Effector memory CD8-positive, alpha-beta T cell (primary cell): ENCODE measurements around the gene SLK.

Experiments
- ATAC-seq: fragments of 150-1000 bp; cut with Tn5 transposase; replicated peaks from 2 replicates; pipeline ENCODE4 v1.10.0; 2021; ENCODE audit warnings: mild to moderate bottlenecking, moderate library complexity
- DNase-seq, 3 experiments: peaks; one replicate each; pipeline ENCODE4 v3.0.0; 2021
- H3K27ac Mint-ChIP-seq, 2 donors: one replicate each; pipeline ENCODE4 v1.8.0; 2022; ENCODE audit warnings: mild to moderate bottlenecking in 2 of 2, mixed read lengths in 2 of 2, moderate library complexity in 2 of 2
- H3K27me3 Mint-ChIP-seq, 2 donors: one replicate each; pipeline ENCODE4 v1.8.0; 2022; ENCODE audit warnings: mixed read lengths in 2 of 2
- H3K36me3 Mint-ChIP-seq: one replicate; pipeline ENCODE4 v1.8.0; 2022; ENCODE audit warnings: mild to moderate bottlenecking, moderate library complexity, mixed read lengths; ENCODE audit not compliant: insufficient read depth
- H3K4me1 Mint-ChIP-seq, 2 donors: one replicate each; pipeline ENCODE4 v1.8.0; 2022; ENCODE audit warnings: low read depth in 2 of 2, mixed read lengths in 2 of 2
- H3K4me3 Mint-ChIP-seq, 2 donors: one replicate each; pipeline ENCODE4 v1.8.0; 2022; ENCODE audit warnings: mild to moderate bottlenecking in 2 of 2, mixed read lengths in 2 of 2, moderate library complexity in 2 of 2
- H3K9me3 Mint-ChIP-seq, 2 donors: one replicate each; pipeline ENCODE4 v1.8.0; 2022; ENCODE audit warnings: mixed read lengths in 2 of 2

Gene SLK

GRCh38 chr10:104016661-104017060, 49.7 kb downstream of the SLK start:
- no peak for DNase-seq
- Mint-ChIP-seq H3K9me3 (no peaks in the 10 kb centered on the region), H3K36me3 (peaks cover 61% of the 10 kb centered on the region), H3K27me3 (no peaks in the 10 kb centered on the region), H3K4me3 (no peak overlapping the region), H3K27ac (peak overlapping the region in 1 of 2 donors; percentile 62), H3K4me1 (peaks cover 0 to 1% of the 10 kb centered on the region in 2 donors)
- no peak for ATAC-seq

DNA sequence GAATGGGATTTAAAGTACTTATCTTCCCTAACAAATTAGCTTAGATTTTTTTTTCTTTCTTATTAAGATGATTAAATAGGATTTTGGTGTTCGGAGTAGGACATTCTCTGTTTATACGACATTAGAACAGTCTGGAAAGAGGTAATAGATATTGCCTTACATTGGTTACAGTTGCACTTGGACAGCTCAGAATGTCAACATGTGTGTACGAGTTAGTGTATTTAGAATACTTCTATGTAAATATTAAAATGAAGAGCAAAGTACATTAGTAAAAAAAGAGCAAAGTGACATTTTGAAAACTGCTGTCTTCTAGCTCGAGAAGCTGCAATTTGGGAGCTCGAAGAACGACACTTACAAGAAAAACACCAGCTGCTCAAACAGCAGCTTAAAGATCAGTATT, 51.5 kb downstream of the SLK start:
- H3K9me3 Mint-ChIP-seq = no peaks in the 10 kb centered on the region
- no peak overlapping the region for H3K27ac Mint-ChIP-seq
- H3K36me3 Mint-ChIP-seq = peaks cover 66% of the 10 kb centered on the region
- H3K27me3 Mint-ChIP-seq = no peaks in the 10 kb centered on the region
- peaks cover 1 to 4% of the 10 kb centered on the region in 2 donors for H3K4me1 Mint-ChIP-seq
- DNase-seq (no peak), ATAC-seq (no peak)
- no peak overlapping the region for H3K4me3 Mint-ChIP-seq

GRCh38 chr10:104020020-104020419, 53.1 kb downstream of the SLK start:
- no peak overlapping the region for H3K27ac Mint-ChIP-seq
- no peaks in the 10 kb centered on the region for H3K27me3 Mint-ChIP-seq
- H3K9me3 Mint-ChIP-seq = no peaks in the 10 kb centered on the region
- H3K4me3 Mint-ChIP-seq = no peak overlapping the region
- DNase-seq (no peak), ATAC-seq (no peak)
- H3K4me1 Mint-ChIP-seq = peaks cover 0 to 4% of the 10 kb centered on the region in 2 donors
- H3K36me3 Mint-ChIP-seq = peaks cover 79% of the 10 kb centered on the region

DNA sequence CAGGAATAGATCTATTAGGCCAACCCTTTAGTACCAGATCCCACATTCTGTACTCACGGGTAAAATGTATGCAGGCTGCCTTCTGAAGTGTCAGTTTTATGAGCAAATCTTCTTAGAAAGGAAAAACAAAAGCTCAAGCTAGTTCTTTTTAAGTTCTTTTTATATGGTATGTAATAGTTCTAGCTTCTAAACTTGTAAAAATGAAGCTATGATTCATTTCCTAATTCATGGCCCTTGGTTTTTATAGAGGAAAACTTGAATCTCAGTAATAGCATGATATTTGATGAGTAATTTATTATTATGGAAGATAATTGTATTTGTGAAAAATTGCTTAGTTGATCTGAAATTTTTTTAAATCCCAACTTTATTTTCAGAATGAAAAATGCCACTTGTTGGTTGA, 54.3 kb downstream of the SLK start:
- no peaks in the 10 kb centered on the region for H3K9me3 Mint-ChIP-seq

DNA sequence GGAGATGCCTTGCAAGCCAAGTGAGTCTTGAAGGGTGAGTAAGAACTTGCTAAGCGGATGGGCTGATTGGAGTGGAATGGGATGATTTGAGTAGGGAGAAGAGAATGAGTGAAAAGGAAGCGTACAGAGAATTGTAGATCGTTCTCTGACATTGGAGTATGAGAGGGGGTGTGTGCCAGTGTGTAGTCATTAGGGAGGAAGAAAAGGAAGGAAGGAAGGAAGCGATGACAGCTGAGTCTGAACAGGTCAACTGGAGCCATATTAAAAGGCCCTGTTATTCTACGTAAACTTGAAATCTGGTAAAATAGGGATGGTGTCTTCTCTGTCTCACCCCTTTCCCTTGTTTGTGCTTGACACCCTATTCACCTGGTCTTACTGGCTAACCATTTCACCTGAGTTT, 55.1 kb downstream of the SLK start:
- no peaks in the 10 kb centered on the region for H3K9me3 Mint-ChIP-seq
- ATAC-seq (no peak), DNase-seq (no peak)
- no peaks in the 10 kb centered on the region for H3K27me3 Mint-ChIP-seq
- H3K4me1 Mint-ChIP-seq = peaks cover 0 to 4% of the 10 kb centered on the region in 2 donors
- H3K27ac Mint-ChIP-seq = peak overlapping the region in 1 of 2 donors; percentile 5
- no peak overlapping the region for H3K4me3 Mint-ChIP-seq
- peaks cover 84% of the 10 kb centered on the region for H3K36me3 Mint-ChIP-seq

More for the DNA sequence above, 54.3 kb downstream of the SLK start:
- no peak overlapping the region for H3K4me3 Mint-ChIP-seq
- H3K4me1 Mint-ChIP-seq = peaks cover 0 to 4% of the 10 kb centered on the region in 2 donors
- no peak overlapping the region for H3K27ac Mint-ChIP-seq
- DNase-seq (no peak), ATAC-seq (no peak)
- no peaks in the 10 kb centered on the region for H3K27me3 Mint-ChIP-seq
- H3K36me3 Mint-ChIP-seq = peaks cover 80% of the 10 kb centered on the region

- peaks cover 0 to 4% of the 10 kb centered on the region in 2 donors for H3K4me1 Mint-ChIP-seq
- H3K36me3 Mint-ChIP-seq = peaks cover 70% of the 10 kb centered on the region
- no peaks in the 10 kb centered on the region for H3K9me3 Mint-ChIP-seq
- H3K4me3 Mint-ChIP-seq = no peak overlapping the region
- H3K27ac Mint-ChIP-seq = peak overlapping the region in 1 of 2 donors; percentile 52
- ATAC-seq (no peak), DNase-seq (no peak)
- no peaks in the 10 kb centered on the region for H3K27me3 Mint-ChIP-seq
Measured at GRCh38 chr10:104025524-104025923, 58.6 kb downstream of the SLK start.

- no peaks in the 10 kb centered on the region for H3K27me3 Mint-ChIP-seq
- ATAC-seq (no peak), DNase-seq (no peak)
- peaks cover 63% of the 10 kb centered on the region for H3K36me3 Mint-ChIP-seq
- H3K27ac Mint-ChIP-seq = no peak overlapping the region
- H3K9me3 Mint-ChIP-seq = no peaks in the 10 kb centered on the region
- peaks cover 0 to 4% of the 10 kb centered on the region in 2 donors for H3K4me1 Mint-ChIP-seq
- no peak overlapping the region for H3K4me3 Mint-ChIP-seq
Measured at GRCh38 chr10:104026762-104027161, 59.8 kb downstream of the SLK start.

DNA sequence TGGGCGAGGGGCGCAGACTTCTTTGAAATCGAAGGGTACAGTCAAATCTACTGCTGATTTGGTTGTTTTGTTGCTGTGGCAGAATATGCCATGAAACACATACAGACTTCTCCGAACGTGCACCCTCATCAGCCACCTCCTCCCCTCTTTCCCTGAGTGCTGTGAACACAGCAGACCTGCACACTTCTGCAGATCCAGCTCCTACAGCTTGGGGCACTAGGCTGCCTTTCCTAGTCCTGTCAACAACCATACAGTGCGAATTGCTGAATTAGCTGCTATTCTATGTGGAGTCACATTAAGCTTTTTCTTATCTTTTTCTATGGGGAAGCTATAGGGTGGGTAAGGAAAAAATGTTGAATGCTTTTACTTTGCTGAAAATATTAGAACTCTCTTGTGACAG, 61.2 kb downstream of the SLK start:
- no peaks in the 10 kb centered on the region for H3K27me3 Mint-ChIP-seq
- no peak overlapping the region for H3K4me3 Mint-ChIP-seq
- ATAC-seq (no peak), DNase-seq (no peak)
- peaks cover 52% of the 10 kb centered on the region for H3K36me3 Mint-ChIP-seq
- H3K9me3 Mint-ChIP-seq = no peaks in the 10 kb centered on the region
- H3K4me1 Mint-ChIP-seq = no peaks in the 10 kb centered on the region
- no peak overlapping the region for H3K27ac Mint-ChIP-seq

- no peak for DNase-seq
- no peak for ATAC-seq
- no peak overlapping the region for H3K4me3 Mint-ChIP-seq
- no peaks in the 10 kb centered on the region for H3K27me3 Mint-ChIP-seq
- peaks cover 47% of the 10 kb centered on the region for H3K36me3 Mint-ChIP-seq
- no peak overlapping the region for H3K27ac Mint-ChIP-seq
- no peaks in the 10 kb centered on the region for H3K4me1 Mint-ChIP-seq
- no peaks in the 10 kb centered on the region for H3K9me3 Mint-ChIP-seq
Measured at GRCh38 chr10:104028823-104029520, 62.0 kb downstream of the SLK start.

DNA sequence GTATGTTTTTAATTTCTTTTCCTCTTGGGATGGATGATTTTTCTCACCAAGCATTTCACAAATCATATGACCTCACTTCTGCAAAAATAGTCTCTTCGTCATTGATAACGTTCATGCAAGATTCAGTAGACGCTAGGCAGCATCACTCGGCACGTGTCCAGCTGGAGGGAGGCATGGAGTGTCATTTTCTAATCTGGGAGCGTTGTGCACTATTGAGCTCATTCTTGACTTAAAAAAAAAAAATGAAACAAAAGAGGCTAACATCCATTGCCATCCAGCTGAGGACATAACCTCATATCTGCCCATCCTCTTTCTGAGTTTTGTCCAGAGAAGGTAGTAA, 62.6 kb downstream of the SLK start:
- no peak overlapping the region for H3K4me3 Mint-ChIP-seq
- H3K4me1 Mint-ChIP-seq = no peaks in the 10 kb centered on the region
- no peaks in the 10 kb centered on the region for H3K9me3 Mint-ChIP-seq
- no peak for ATAC-seq
- H3K27ac Mint-ChIP-seq = no peak overlapping the region
- H3K27me3 Mint-ChIP-seq = no peaks in the 10 kb centered on the region
- no peak for DNase-seq
- H3K36me3 Mint-ChIP-seq = peaks cover 44% of the 10 kb centered on the region

DNA sequence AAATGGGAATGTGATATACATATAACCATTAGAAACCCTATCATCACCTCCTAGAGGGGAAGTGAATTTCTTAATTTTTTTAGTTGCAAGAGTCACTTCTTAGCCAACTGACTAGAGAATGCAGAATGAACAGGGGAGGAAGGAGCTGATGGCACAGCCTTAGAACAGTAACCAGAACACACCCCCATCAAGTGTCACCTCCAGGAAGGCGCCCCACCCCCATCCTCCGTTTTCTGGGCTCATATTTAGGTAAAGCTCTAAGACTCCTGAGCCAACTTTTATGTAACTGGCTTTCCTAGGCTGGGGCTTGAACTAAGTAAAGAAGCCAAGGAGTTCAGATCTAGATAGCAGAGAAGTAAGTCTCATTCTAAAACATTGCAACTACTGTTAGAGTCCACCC, 64.7 kb downstream of the SLK start:
- no peaks in the 10 kb centered on the region for H3K27me3 Mint-ChIP-seq
- no peak overlapping the region for H3K27ac Mint-ChIP-seq
- no peaks in the 10 kb centered on the region for H3K4me1 Mint-ChIP-seq
- no peaks in the 10 kb centered on the region for H3K9me3 Mint-ChIP-seq
- H3K4me3 Mint-ChIP-seq = no peak overlapping the region
- ATAC-seq = no peak
- DNase-seq = no peak
- H3K36me3 Mint-ChIP-seq = peaks cover 32% of the 10 kb centered on the region

- H3K9me3 Mint-ChIP-seq = no peaks in the 10 kb centered on the region
- H3K4me1 Mint-ChIP-seq = no peaks in the 10 kb centered on the region
Measured at GRCh38 chr10:104032144-104032775, 65.3 kb downstream of the SLK start.

DNA sequence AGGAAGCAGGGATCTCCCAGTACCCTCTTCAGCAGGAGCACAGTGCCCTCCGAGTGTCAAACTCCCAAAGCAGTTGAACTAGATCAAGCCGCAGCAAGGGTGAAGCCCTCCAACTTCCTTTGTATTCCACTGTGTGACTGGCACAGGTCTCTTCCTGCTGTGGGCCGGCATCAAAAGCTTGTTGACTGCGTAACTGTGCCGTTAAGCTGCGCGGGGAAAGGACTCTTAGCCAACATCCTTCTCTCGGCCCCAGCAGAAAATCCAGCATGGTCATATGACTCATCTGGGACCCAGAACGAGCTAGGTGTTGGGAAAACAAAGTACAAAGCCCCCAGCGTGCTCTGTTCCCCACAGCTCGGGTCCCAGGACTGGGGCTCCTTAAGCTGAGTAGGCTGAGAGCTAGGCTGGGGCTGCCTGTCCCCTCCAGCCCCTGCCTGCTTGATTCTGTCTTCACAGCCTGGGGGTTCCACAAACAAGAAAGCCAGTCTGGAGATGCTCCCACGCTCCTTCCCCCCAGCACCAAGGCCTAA, 66.5 kb downstream of the SLK start:
- H3K9me3 Mint-ChIP-seq = no peaks in the 10 kb centered on the region
- DNase-seq = no peak
- H3K4me1 Mint-ChIP-seq = no peaks in the 10 kb centered on the region
- peak overlapping the region in 1 of 2 donors; percentile 64 for H3K27ac Mint-ChIP-seq
- no peak overlapping the region for H3K4me3 Mint-ChIP-seq
- ATAC-seq = no peak
- no peaks in the 10 kb centered on the region for H3K27me3 Mint-ChIP-seq
- peaks cover 22% of the 10 kb centered on the region for H3K36me3 Mint-ChIP-seq

More at GRCh38 chr10:104032144-104032775, 65.3 kb downstream of the SLK start:
- no peak overlapping the region for H3K4me3 Mint-ChIP-seq
- H3K27me3 Mint-ChIP-seq = no peaks in the 10 kb centered on the region
- ATAC-seq = no peak
- no peak for DNase-seq
- peak overlapping the region in 1 of 2 donors; percentile 15 for H3K27ac Mint-ChIP-seq
- H3K36me3 Mint-ChIP-seq = peaks cover 28% of the 10 kb centered on the region

DNA sequence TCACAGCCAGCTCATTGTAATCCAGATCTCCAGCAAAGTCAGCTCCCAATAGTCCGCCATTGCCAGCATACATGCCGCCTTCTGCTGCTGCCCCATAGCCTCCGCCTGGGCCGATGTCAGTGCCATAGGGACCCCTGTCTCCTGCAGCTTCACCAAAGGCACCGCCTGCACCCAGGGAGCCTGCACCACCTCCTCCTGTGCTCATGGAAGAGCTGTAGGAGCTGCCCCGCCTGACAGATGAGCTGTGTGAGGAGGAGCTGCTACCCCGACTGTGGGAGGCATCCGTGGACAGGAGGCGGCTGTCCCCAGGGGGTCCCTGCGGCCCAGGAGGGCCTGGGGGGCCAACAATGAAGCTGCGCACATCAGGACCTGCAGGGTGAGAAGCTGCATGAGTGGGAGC, 67.0 kb downstream of the SLK start:
- H3K4me1 Mint-ChIP-seq = no peaks in the 10 kb centered on the region
- peak overlapping the region in 1 of 2 donors; percentile 64 for H3K27ac Mint-ChIP-seq
- H3K27me3 Mint-ChIP-seq = no peaks in the 10 kb centered on the region
- H3K9me3 Mint-ChIP-seq = no peaks in the 10 kb centered on the region
- peaks cover 19% of the 10 kb centered on the region for H3K36me3 Mint-ChIP-seq
- no peak for DNase-seq
- no peak overlapping the region for H3K4me3 Mint-ChIP-seq
- no peak for ATAC-seq
